Right lobe of liver (tissue), 4 donors: Measurements from ENCODE around the gene CHPF.

Experiments used
- CTCF ChIP-seq, 4 donors: fragments of 200-600 bp in 3 of 4; fragments of 450-650 bp in 1 of 4; IDR thresholded peaks; one replicate each; pipeline versions ENCODE4 v1.5.1 to v1.8.0; 2016 to 2022; ENCODE audit warnings: antibody characterized with exemption in 4 of 4, mild to moderate bottlenecking in 2 of 4
- POLR2A ChIP-seq: fragments of 450-650 bp; IDR thresholded peaks from one replicate; pipeline ENCODE4 v1.6.1; 2017; ENCODE audit warnings: antibody characterized with exemption, mild to moderate bottlenecking
- donor health status: DM: no; HTN: no; CAD: no.
- donor health status: DM: no; HTN: no; CAD: no.
- donor health status: DM: no; HTN: yes; CAD: no.

GRCh38 chr2:219507581-219508443 is 35.8 kb downstream of the CHPF start:
- TF ChIP-seq CTCF (IDR thresholded peaks at IDR 0.05): no peak
- TF ChIP-seq POLR2A: no peak
